Activated naive CD4-positive, alpha-beta T cell treated with anti-CD3 and anti-CD28 coated beads, Interleukin-2, amount 10 ng/mL, durations not matched to agents 7 days and 5 days (primary cell): ENCODE measurements around the gene CLMN.
A peak's percentile ranks its signal among the peaks of the same experiment; 100 is the strongest.
"Not testable (repeated sequence)": the region's sequence is repeated elsewhere in the genome, so short reads cannot be mapped to it uniquely, and the experiment has no call there.

Experiments
- CTCF ChIA-PET: fragments of 350-600 bp; sonication (Branson Sonifier 250); formaldehyde crosslinking; loops from one replicate; lab custom pipeline; 2021; ENCODE audit warnings: antibody characterized with exemption; lab: Charles Lee
- DNase-seq: peaks from one replicate; pipeline ENCODE4 v3.0.0-alpha.2; 2020
- H3K27ac Mint-ChIP-seq: one replicate; pipeline ENCODE4 v1.8.0; 2021; ENCODE audit warnings: mild to moderate bottlenecking, moderate library complexity, mixed read lengths
- H3K27me3 Mint-ChIP-seq: one replicate; pipeline ENCODE4 v1.8.0; 2021; ENCODE audit warnings: mild to moderate bottlenecking, mixed read lengths
- H3K36me3 Mint-ChIP-seq: one replicate; pipeline ENCODE4 v1.8.0; 2021; ENCODE audit warnings: mixed read lengths
- H3K4me1 Mint-ChIP-seq: one replicate; pipeline ENCODE4 v1.8.0; 2021; ENCODE audit warnings: mixed read lengths
- H3K4me3 Mint-ChIP-seq: one replicate; pipeline ENCODE4 v1.8.0; 2021; ENCODE audit warnings: mild to moderate bottlenecking, moderate library complexity, mixed read lengths
- H3K9me3 Mint-ChIP-seq: one replicate; pipeline ENCODE4 v1.8.0; 2021; ENCODE audit warnings: mixed read lengths

Gene CLMN

DNA sequence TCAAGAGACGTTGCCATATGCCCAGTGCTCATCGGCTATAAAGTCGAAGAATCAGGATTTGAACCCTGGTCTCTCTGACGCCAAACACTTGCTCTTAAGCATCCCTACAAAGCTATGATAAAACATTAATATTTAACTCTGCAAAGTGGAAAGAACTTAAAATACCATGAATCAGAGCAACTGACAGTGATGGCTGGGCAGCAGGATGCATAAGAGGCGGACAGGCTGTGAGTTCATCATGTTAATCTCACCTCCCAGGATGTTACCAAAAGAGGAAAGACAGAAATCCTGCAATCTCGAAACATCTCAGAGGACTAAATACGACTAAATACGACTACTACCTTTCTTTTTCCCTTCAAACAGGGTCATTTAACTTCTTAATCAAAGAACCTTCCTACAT, 168.1 kb downstream of the CLMN start:
- Mint-ChIP-seq H3K9me3 (peaks cover 2% of the 10 kb centered on the region), H3K36me3 (peaks cover 19% of the 10 kb centered on the region), H3K4me1 (peaks cover 39% of the 10 kb centered on the region), H3K4me3 (no peak overlapping the region), H3K27ac (no peak overlapping the region), H3K27me3 (no peaks in the 10 kb centered on the region)
- DNase-seq, result no peak
- CTCF ChIA-PET, result no interaction called here

DNA sequence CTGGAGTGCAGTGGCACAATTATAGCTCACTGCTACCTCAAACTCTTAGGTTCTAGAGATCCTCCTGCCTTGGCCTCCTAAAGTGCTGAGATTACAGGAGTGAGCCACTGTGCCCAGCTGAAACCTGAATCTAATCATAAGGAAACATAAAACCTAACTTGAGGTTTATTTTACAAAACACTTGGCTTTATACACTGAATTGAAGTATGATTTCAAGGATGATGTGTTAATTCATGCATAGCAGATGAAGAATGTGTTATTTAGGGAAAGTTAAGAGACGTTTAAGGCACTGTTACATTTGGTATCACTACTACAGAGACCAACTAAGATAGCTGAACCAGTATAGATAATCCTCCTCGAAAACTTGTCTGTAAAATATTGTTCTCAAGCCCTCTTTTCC, 168.8 kb downstream of the CLMN start:
- H3K9me3 Mint-ChIP-seq, result peaks cover 5% of the 10 kb centered on the region
- CTCF ChIA-PET, result no interaction called here
- H3K4me3 Mint-ChIP-seq, result no peak overlapping the region
- peaks cover 36% of the 10 kb centered on the region for H3K4me1 Mint-ChIP-seq
- peaks cover 24% of the 10 kb centered on the region for H3K36me3 Mint-ChIP-seq
- H3K27me3 Mint-ChIP-seq, result no peaks in the 10 kb centered on the region
- no peak overlapping the region for H3K27ac Mint-ChIP-seq
- DNase-seq, result no peak

- Mint-ChIP-seq H3K27ac (no peak overlapping the region), H3K4me3 (no peak overlapping the region), H3K36me3 (peaks cover 27% of the 10 kb centered on the region), H3K27me3 (no peaks in the 10 kb centered on the region), H3K9me3 (peaks cover 15% of the 10 kb centered on the region), H3K4me1 (peaks cover 27% of the 10 kb centered on the region)
- no peak for DNase-seq
- CTCF ChIA-PET, result no interaction called here
These were observed 170.3 kb downstream of the CLMN start for GRCh38 chr14:95149441-95149840.

GRCh38 chr14:95147597-95147996, 172.1 kb downstream of the CLMN start:
- Mint-ChIP-seq H3K27me3 (no peaks in the 10 kb centered on the region), H3K9me3 (peaks cover 15% of the 10 kb centered on the region), H3K4me1 (peaks cover 24% of the 10 kb centered on the region), H3K4me3 (no peak overlapping the region), H3K27ac (no peak overlapping the region), H3K36me3 (peaks cover 26% of the 10 kb centered on the region)
- CTCF ChIA-PET, result interaction anchor here (1.1 kb wide), 1 partner anchor 150 kb away, joined by 3 read pairs; no protein-coding TSS in a partner anchor
- DNase-seq, result no peak

DNA sequence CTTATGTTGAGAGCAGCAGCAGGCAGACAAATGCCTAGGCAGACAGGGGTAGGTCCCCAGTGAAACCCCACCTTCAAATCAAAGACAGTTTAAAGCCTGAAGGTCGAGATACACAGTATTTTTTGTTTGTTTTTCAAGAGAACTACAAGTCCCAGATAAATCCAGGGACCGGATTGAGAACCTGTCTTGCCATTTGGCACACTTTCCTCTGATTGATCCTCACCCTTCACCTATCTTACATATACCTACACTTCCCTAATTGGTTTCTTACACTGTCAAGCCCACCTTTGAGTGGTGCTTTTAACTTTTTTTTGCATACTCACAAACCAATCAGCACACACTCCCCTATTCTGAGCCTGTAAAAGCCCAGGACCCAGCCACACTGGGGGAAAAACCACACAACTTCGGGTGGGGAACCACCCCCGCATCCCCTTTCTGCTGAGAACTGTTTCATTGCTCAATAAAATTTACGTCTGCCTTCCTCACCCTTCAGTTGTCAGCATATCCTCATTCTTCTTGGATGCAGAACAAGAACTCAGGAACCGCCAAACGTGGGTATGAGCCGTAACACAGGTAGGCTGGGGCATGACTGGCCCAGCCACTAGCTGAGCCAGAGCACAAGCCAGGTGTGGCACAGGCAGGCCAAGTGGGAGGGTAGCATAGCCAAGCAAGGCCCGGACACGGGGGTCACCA, 173.5 kb downstream of the CLMN start:
- no peak overlapping the region for H3K4me3 Mint-ChIP-seq
- peaks cover 15% of the 10 kb centered on the region for H3K9me3 Mint-ChIP-seq
- H3K27ac Mint-ChIP-seq, result no peak overlapping the region
- H3K4me1 Mint-ChIP-seq, result peaks cover 18% of the 10 kb centered on the region
- H3K36me3 Mint-ChIP-seq, result peaks cover 26% of the 10 kb centered on the region
- CTCF ChIA-PET, result no interaction called here
- no peak for DNase-seq
- no peaks in the 10 kb centered on the region for H3K27me3 Mint-ChIP-seq

GRCh38 chr14:95144849-95145248, 174.9 kb downstream of the CLMN start:
- no peak for DNase-seq
- Mint-ChIP-seq H3K36me3 (peaks cover 28% of the 10 kb centered on the region), H3K9me3 (peaks cover 15% of the 10 kb centered on the region), H3K4me3 (no peak overlapping the region), H3K4me1 (peaks cover 19% of the 10 kb centered on the region), H3K27ac (no peak overlapping the region), H3K27me3 (no peaks in the 10 kb centered on the region)
- CTCF ChIA-PET, result no interaction called here

DNA sequence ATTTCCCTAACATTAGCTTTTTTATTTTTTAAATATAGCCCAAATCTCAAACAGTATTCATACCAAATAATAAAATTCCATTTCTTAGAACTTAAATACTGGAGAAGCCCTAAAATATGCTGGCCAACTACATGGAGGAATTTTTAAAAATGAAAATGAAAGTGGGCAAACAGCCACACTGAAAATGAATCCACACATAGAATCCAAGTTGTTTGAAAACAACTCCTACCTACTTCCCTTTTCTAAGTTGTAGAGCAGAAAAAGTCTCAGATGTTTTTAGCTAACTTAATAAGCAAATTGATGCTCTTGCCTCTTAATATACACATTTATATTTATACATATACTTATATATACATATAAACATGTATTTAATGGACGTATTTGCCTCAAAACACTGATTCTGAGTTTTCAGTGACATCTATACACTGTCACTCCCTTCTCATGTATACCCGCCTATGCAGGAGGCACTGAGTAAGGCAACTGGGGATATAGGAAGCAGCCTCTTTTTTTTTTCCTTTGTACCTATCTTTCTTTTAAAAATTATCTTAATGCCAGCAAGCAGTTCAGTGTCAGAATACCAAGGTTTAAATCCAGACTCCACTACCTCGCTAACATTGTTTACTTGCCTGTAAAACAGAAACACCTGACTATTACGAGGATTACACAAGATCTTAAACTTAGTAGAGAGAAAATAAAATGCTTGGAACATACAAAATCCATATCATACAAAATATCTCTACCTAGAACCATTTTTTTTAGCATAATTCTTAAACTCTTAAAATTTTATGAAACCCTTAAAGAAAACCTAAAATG, 175.7 kb downstream of the CLMN start:
- H3K4me3 Mint-ChIP-seq, result no peak overlapping the region
- DNase-seq, result no peak
- H3K36me3 Mint-ChIP-seq, result peaks cover 28% of the 10 kb centered on the region
- peaks cover 15% of the 10 kb centered on the region for H3K9me3 Mint-ChIP-seq
- H3K4me1 Mint-ChIP-seq, result peaks cover 27% of the 10 kb centered on the region
- no peaks in the 10 kb centered on the region for H3K27me3 Mint-ChIP-seq
- CTCF ChIA-PET, result no interaction called here
- H3K27ac Mint-ChIP-seq, result no peak overlapping the region

DNA sequence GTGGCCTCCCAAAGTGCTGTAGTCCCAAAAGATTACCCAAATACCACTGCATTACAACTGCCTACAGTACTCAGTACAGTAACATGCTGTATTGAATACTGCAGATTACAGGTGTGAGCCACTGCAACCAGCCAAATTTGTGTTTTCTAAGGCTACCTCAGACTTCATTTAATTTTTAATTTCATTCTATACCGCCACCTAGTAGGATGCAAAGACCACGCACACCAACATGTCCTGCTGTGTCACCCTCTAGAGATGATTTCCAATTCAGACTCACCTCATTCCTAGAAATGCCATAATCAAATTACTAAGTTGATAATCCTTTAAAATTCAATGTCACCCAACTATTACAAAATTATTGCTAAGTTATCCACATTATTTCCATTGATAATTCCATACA, 177.5 kb downstream of the CLMN start:
- DNase-seq, result no peak
- no peaks in the 10 kb centered on the region for H3K27me3 Mint-ChIP-seq
- CTCF ChIA-PET, result no interaction called here

GRCh38 chr14:95141684-95142083, 178.0 kb downstream of the CLMN start:
- peaks cover 44% of the 10 kb centered on the region for H3K4me1 Mint-ChIP-seq
- H3K27ac Mint-ChIP-seq, result no peak overlapping the region
- H3K4me3 Mint-ChIP-seq, result no peak overlapping the region
- peaks cover 23% of the 10 kb centered on the region for H3K36me3 Mint-ChIP-seq
- no peaks in the 10 kb centered on the region for H3K27me3 Mint-ChIP-seq
- CTCF ChIA-PET, result no interaction called here
- peaks cover 13% of the 10 kb centered on the region for H3K9me3 Mint-ChIP-seq
- no peak for DNase-seq

More for the DNA sequence above, 177.5 kb downstream of the CLMN start:
- Mint-ChIP-seq H3K4me3 (no peak overlapping the region), H3K4me1 (peaks cover 41% of the 10 kb centered on the region), H3K27ac (no peak overlapping the region), H3K36me3 (peaks cover 22% of the 10 kb centered on the region), H3K9me3 (peaks cover 13% of the 10 kb centered on the region)

DNA sequence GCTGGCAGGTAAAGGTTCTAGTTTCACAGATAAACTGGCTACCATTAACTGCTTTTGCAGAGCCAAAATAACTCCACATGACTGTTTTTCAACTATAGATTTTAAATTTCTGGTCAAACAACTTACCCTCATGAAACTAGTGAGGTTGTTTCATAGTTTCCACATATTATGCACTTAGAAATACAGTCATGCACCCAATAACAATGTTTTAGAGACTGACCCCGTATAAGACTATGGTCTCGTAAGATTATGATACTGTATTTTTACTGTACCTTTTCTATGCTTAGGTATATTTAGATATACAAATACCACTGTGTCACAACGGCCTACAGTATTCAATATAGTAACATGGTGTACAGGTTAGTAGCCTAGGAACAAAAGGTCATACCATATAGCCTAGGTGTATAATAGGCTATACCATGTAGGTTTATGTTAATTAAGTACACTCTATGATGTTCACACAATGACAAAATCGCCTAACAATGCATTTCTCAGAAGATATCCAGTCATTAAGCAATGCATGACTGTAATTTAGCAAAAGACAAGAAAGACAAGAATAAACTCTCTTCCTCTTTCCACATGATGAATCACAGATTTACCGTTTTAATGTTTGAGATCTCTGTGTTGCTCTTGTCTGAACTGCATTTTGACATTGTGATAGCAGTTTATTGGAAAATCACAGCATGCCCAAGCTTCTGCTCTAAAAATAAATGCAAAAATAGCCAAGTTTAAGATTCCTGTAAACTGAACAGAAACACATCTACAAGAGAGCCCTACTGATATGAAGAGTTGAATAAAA, 179.4 kb downstream of the CLMN start:
- no peak for DNase-seq
- Mint-ChIP-seq H3K4me3 (no peak overlapping the region), H3K36me3 (peaks cover 16% of the 10 kb centered on the region), H3K9me3 (peaks cover 7% of the 10 kb centered on the region), H3K27me3 (no peaks in the 10 kb centered on the region), H3K4me1 (peaks cover 42% of the 10 kb centered on the region), H3K27ac (no peak overlapping the region)
- CTCF ChIA-PET, result no interaction called here

DNA sequence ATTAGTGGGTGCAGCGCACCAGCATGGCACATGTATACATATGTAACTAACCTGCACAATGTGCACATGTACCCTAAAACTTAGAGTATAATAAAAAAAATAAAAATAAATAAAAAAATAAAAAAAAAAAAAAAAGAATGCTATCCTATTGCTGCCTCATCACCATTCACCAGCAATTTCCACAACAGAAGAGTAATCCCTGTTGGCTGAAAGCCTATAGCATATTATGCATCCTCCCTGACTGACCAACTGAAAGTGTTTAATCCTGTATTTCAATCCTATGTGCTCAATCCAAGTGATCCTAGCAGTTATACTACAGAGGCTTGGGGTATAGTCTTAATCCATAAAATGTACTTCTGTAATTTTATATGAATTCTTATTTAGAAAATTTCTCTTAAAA, 180.8 kb downstream of the CLMN start:
- no peaks in the 10 kb centered on the region for H3K9me3 Mint-ChIP-seq
- no peak overlapping the region for H3K4me3 Mint-ChIP-seq
- CTCF ChIA-PET, result no interaction called here
- DNase-seq, result no peak
- peaks cover 41% of the 10 kb centered on the region for H3K4me1 Mint-ChIP-seq
- H3K27ac Mint-ChIP-seq, result no peak overlapping the region
- peaks cover 9% of the 10 kb centered on the region for H3K36me3 Mint-ChIP-seq
- no peaks in the 10 kb centered on the region for H3K27me3 Mint-ChIP-seq

GRCh38 chr14:95138455-95138854, 181.3 kb downstream of the CLMN start:
- H3K27ac Mint-ChIP-seq, H3K27me3 Mint-ChIP-seq: not testable (repeated sequence)

GRCh38 chr14:95137804-95138167, 181.9 kb downstream of the CLMN start:
- Mint-ChIP-seq H3K4me3 (no peak overlapping the region), H3K27me3 (no peaks in the 10 kb centered on the region), H3K4me1 (peaks cover 38% of the 10 kb centered on the region), H3K36me3 (peaks cover 16% of the 10 kb centered on the region), H3K27ac (peak overlapping the region; percentile 6), H3K9me3 (no peaks in the 10 kb centered on the region)
- CTCF ChIA-PET, result interaction anchor here (1.0 kb wide), 1 partner anchor 761 kb away, joined by 3 read pairs; no protein-coding TSS in a partner anchor
- no peak for DNase-seq

More at GRCh38 chr14:95138455-95138854, 181.3 kb downstream of the CLMN start:
- not testable (repeated sequence) for DNase-seq, H3K9me3 Mint-ChIP-seq, H3K4me3 Mint-ChIP-seq
- CTCF ChIA-PET, result interaction anchor here (1.0 kb wide), 1 partner anchor 760 kb away, joined by 3 read pairs; no protein-coding TSS in a partner anchor
- H3K4me1 Mint-ChIP-seq, result peaks cover 39% of the 10 kb centered on the region
- H3K36me3 Mint-ChIP-seq, result peaks cover 10% of the 10 kb centered on the region

GRCh38 chr14:95137164-95137803, 182.4 kb downstream of the CLMN start:
- Mint-ChIP-seq H3K36me3 (peaks cover 20% of the 10 kb centered on the region), H3K9me3 (no peaks in the 10 kb centered on the region), H3K27me3 (no peaks in the 10 kb centered on the region), H3K4me1 (peaks cover 38% of the 10 kb centered on the region), H3K4me3 (no peak overlapping the region), H3K27ac (no peak overlapping the region)
- no peak for DNase-seq
- CTCF ChIA-PET, result interaction anchor here (1.0 kb wide), 1 partner anchor 761 kb away, joined by 3 read pairs; no protein-coding TSS in a partner anchor
